KOPT-K1 (cell line): Measurements from ENCODE around the gene DOCK4.

Experiments
- H3K27ac ChIP-seq: fragments of 200-600 bp; sonication (generic); 2 replicates; pipeline ENCODE4 v1.5.1; 2016; ENCODE audit warnings: antibody characterized with exemption, mild to moderate bottlenecking, low read depth, low read length; ENCODE audit not compliant: poor library complexity, severe bottlenecking
- H3K36me3 ChIP-seq: fragments of 200-600 bp; sonication (generic); 2 replicates; pipeline ENCODE4 v1.5.1; 2017; ENCODE audit warnings: antibody characterized with exemption, mild to moderate bottlenecking, low read length, moderate library complexity; ENCODE audit not compliant: insufficient read depth
- H3K9me3 ChIP-seq: fragments of 200-600 bp; sonication (generic); 2 replicates; pipeline ENCODE4 v1.5.1; 2017; ENCODE audit warnings: antibody characterized with exemption, low read length, mild to moderate bottlenecking; ENCODE audit not compliant: insufficient read depth, poor library complexity, severe bottlenecking

DOCK4 gene

DNA sequence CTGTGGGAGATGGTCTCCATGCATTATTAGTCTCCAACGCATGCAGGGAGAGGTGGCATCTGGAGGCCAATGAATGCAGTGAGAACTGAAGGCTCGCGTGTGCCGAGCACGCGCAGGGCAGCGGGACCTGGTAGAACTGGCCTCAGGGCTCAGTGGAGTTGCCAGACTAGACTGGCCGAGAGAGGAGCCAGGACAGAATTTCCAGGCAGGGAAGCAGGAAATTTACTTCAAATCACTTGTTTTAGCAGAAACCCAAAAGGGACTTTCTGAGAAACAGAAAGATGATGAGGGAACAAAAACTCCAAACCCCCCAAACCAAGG lies 332.9 kb downstream of the DOCK4 start:
- no peak overlapping the region for H3K27ac ChIP-seq
- no peaks in the 10 kb centered on the region for H3K9me3 ChIP-seq
- H3K36me3 ChIP-seq, result no peaks in the 10 kb centered on the region

DNA sequence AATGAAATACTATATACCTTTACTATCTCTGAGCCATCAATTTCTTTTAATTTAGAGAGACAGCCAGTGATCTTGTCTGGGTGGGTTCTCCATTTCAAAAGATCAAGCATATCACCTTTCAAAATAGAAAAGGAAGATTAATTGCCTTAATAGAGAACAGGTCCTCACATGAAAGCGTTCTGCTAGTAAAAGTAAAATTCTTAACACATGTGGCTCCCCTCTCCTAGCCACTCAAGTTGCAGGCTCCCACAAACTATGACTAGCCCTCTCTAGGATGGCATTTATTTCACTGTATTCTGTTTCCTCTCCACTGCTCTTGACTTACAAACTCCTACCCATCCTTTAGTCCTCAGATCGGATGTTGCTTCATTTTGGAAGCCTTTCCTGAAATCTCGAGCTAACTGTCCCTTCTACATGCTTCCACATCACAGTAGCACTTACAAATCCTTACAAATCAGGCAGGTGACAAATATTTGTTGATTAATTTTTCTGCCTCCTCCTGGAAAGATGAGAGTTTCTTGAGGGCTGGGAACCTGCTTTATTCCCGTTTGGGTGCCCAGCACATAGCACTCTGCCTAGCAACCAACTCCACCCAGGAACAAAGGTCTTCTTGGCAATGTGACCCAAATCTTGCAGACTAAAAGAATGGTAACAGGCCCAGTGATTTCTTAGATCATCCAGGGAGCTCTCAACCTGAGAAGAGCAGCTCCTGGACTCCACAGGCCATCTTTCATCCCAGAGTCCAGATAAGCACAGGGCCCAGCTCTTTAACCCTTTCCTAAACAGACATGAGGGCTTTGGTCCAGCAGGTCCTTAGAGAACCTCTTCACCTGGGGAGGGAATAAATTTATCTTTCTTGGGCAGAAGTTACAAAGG lies 333.5 kb downstream of the DOCK4 start:
- no peaks in the 10 kb centered on the region for H3K36me3 ChIP-seq
- no peaks in the 10 kb centered on the region for H3K9me3 ChIP-seq
- no peak overlapping the region for H3K27ac ChIP-seq

DNA sequence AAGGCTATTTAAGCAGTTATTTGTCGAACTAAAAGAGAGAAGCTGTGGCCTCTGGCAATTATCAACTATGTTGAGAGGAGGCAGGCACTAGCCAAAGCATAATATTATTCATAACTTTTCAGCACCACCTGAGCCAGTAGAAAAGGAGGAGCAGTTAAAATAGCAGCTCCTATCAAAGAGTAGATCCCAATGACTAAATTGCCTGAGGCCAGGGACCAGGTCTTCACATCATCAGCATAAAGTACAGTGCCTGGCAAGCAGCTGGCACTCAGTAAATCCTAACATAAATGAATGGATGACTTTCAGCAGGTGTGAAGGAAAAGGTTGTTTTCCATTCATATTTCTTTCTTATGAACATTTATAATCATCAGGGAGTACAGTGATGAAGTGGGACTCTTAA lies 334.9 kb downstream of the DOCK4 start:
- Histone ChIP-seq H3K27ac (no peak overlapping the region), H3K36me3 (no peaks in the 10 kb centered on the region), H3K9me3 (no peaks in the 10 kb centered on the region)

DNA sequence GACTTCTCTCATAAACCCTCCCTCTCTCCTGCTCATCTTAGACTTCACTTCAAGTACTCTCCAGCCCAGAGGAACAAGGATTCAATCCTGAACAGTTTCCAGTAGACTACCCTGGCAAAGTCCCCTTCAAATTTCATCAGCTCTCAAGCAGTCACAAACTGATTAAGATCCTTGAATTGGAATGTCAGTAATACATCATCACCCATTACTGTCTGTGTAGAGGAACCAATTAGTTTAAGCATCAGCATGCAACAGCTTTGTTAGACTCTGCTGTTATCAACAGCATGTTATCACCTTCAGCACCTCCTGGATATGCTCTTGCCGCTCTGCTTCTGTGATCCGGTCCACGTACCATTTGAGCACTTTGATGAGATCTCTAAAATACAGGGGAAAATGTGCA lies 336.9 kb downstream of the DOCK4 start:
- Histone ChIP-seq H3K36me3 (no peaks in the 10 kb centered on the region), H3K27ac (no peak overlapping the region), H3K9me3 (no peaks in the 10 kb centered on the region)

DNA sequence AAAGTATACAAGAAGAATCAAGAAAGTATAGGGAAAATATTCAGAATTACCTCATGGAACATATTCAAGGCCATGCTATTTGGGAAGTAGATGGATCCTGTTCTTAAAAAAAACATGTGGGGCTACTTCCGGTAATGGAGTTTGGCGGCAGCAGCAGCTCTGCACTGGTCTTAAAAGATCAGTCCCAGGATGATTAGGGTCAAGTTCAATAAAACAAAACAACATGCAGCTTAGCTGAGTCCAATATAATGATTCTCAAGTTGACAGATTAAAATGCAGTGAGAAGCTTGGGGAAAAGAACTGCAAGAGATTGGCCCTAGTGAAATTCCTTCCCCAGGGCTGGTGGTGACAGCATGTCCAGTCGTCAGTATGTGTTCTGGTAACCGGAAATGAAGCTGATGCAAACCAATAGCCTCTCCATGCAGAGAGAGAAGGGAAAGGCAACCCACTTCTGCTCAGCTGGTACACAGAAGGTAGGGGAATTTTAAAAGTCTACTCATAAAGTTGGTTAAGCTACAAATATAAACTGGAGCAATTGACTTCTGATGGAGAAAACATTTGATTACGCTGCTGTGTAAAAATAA lies 338.8 kb downstream of the DOCK4 start:
- H3K36me3 ChIP-seq, result no peaks in the 10 kb centered on the region
- H3K9me3 ChIP-seq, result no peaks in the 10 kb centered on the region
- no peak overlapping the region for H3K27ac ChIP-seq

DNA sequence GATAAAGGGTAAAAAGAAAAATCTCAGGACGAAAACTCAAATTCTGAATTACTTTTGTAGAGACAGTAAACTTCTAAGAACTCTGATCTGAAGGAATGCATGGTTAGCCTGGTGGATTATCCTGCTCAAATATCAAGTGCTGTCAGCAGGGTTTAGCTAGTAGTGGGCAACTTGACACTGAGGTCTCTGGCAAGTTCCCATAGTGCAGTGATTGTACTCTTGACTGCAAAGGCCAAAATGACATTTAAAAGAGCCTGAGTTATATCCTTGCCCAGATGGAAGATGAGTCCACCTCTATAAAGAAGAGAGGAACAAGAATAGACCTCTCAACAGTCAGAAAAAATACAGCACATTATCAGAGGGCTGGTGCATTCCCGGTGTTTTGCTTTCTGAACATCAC lies 339.4 kb downstream of the DOCK4 start:
- H3K9me3 ChIP-seq, result no peaks in the 10 kb centered on the region
- H3K36me3 ChIP-seq, result no peaks in the 10 kb centered on the region
- no peak overlapping the region for H3K27ac ChIP-seq

DNA sequence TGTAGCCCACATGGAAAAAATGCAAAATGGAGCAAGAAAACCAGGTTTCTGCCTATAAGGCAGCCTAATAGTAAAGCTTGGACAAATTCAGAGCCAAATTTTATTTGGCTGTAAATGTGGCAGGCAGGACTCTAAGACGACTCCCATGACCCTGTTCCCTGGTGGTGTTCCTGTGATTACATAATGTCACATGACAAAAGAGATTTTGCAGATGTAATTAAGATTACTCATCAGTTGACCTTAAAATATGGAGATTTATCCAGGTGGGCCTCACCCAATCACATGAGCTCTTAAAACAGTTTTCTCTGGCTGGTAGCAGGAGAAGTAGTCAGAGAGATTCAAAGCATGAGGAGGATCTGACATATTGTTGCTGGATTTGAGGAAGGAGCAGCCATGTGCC lies 340.8 kb downstream of the DOCK4 start:
- Histone ChIP-seq H3K36me3 (no peaks in the 10 kb centered on the region), H3K9me3 (no peaks in the 10 kb centered on the region), H3K27ac (no peak overlapping the region)

DNA sequence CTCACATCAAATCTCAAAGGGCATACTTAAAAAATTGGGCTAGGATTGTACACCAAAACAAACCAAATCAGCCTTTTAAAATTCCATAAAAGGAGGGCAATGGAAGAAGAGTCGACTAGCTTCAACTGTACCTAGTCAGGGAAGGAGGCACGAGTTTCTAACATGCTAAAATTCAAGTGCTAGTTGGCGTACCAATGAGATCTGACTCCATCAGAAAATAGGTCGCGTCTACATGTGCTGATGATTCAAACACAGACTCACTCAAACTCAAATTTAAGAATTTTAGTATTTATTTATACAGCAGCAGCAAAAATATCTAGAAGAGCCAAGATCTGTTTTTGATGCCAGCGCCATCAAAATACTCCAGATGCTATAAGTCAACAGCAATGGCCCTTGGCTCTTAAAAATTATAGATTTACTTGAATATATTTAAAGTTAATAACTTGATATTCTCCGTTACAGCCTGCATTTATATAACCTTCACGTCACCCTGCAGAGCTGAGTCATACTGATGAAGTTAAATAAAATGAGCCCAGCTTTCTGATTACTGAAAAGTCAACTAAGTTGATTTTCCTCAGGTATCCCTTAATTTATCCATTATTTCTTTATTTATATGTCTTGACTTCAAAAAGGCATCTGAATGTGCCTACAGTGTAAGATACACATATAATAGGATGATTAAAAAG lies 341.8 kb downstream of the DOCK4 start:
- Histone ChIP-seq H3K36me3 (no peaks in the 10 kb centered on the region), H3K9me3 (no peaks in the 10 kb centered on the region)

DNA sequence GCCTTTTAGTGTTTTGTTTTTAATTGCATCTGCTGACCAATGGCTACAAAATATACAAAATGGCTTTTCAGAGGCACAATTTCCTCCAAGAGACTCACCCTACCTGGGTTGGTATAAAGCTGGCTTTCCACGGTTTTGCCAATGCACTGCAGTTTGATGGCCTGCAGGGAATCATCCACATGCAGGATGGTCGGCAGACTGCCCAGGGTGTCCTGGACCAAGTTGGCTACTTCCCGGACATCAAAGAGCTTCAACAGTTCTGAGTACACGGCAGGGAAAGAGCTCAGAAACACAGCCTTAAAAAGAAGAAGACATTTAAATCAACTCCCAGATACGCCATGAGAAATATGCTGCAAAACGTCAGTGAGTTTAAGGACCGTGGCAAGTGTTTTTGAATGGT lies 342.9 kb downstream of the DOCK4 start:
- H3K9me3 ChIP-seq, result no peaks in the 10 kb centered on the region
- H3K27ac ChIP-seq, result no peak overlapping the region
- no peaks in the 10 kb centered on the region for H3K36me3 ChIP-seq

More for the DNA sequence above, 341.8 kb downstream of the DOCK4 start:
- H3K27ac ChIP-seq, result no peak overlapping the region

DNA sequence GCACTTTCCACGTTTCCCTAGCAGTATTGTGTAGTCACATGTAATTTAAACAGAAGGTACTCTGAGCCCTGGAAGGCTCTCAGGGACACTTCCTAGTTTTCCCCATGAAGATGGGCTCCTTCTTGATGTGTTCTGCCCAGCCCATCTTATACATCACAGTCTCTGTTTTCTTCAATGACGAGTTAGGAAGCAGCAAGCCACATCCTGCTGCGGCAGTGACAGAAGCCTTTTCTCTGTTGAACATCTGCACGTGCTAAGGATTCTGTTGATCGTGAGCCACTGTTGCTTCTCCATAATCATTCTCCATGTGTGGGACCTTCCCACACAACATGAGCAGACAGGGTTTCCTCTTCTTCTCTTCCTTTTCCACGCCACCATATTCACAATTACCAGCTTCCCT lies 346.0 kb downstream of the DOCK4 start:
- Histone ChIP-seq H3K9me3 (no peaks in the 10 kb centered on the region), H3K36me3 (no peaks in the 10 kb centered on the region), H3K27ac (no peak overlapping the region)

DNA sequence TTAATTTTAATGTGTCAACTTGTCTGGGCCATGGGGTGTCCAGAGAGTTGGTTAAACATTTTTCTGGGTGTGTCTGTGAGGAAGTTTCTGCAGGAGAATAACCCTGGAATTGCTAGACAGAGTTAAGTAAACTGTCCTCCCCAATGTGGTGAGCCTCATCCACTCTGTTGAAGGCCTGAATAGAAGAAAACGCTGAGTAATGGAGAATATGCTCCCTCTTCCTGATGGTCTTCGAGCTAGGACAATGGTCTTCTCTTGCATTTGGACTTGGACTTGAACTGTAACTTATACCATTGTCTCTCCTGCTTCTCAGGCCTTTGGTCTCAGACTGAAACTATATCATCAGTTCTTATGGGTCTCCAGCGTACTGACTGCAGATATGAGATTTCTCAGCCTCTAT lies 347.9 kb downstream of the DOCK4 start:
- Histone ChIP-seq H3K27ac (no peak overlapping the region), H3K9me3 (no peaks in the 10 kb centered on the region), H3K36me3 (no peaks in the 10 kb centered on the region)

DNA sequence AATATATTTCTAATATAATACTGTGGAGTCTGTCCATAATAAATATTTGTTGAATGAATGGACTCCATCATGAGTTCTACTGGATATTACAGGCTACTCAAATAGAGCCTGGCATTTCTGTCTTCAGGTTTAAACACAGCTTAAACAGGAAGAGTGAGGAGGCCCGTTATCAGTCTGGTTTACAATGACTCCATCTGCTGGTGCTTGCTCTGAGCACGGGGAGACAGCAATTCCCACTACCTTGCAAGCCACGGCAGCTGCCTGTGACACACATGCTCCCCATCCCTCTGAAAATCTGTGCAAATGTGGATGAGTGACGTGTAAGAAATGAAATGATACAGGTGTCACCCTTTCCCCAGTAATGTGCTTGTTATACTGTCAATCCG lies 350.4 kb downstream of the DOCK4 start:
- H3K27ac ChIP-seq, result no peak overlapping the region

DNA sequence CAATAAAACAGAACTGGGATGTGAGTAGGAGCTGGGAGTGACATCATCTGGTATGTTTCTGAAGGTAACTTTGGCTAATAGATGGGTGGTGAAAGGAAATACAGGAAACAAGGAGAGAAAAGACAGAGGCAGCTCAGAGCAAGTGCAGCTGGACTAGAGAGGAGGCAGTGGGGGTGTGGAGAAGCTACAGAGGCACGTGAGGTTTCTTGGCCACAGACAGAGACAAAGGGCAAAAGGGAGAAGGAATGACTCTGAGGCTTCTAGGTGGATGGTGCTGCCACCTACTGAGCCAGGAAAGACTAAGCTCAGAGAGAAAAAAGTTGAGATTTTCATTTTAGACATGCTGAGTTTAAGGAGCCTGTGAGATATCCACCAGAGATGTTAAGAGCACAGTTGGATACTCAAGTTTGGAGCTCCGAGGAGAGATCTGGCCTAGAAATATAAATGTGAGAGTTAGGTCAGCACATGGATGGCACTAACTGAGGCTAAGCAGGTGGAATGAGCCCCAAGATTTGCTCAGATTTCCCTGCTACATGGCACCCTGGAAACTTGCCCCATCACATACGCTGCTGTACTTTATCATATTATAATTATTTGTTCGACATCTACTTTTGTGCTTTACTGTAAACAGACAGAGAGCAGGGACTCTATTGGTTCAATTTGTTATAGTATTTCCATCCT lies 350.9 kb downstream of the DOCK4 start:
- Histone ChIP-seq H3K27ac (no peak overlapping the region), H3K36me3 (no peaks in the 10 kb centered on the region), H3K9me3 (no peaks in the 10 kb centered on the region)

More for the DNA sequence above, 350.4 kb downstream of the DOCK4 start:
- Histone ChIP-seq H3K9me3 (no peaks in the 10 kb centered on the region), H3K36me3 (no peaks in the 10 kb centered on the region)

DNA sequence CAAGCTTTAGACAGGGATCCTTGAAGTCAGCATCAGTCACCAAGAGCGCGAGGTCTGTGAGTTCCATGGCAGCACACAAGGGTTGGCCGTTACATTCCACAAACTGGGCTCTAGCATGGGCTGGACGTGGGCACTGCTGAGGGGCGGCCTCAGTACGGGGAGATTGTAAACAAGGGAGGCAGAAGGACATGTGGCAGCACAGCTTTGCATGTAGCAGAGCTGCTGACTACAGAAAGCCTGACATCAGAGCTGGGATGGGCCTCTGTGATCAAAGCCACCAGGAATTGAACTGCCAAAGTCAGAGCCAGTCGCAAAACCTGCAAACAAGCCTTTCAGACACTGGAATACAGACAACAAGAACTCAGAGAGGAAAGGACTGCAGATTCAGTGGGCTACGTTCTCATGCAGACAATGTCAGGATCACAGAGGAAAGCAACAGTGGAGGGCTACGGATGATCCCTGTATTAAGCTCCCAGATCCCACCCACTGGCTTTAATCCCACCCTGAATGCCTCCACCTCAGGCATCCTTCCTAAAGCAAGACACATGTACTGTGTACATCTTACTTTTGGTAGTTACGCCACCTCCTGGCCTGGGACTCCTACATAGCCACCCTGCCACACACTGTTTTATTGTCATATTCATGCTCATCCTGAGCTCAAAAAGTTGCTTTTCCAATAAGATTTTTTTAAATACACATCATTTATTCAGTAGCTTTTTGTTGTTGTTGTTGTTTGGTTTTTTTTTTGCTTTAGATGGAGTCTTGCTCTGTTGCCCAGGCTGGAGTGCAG lies 352.8 kb downstream of the DOCK4 start:
- no peaks in the 10 kb centered on the region for H3K36me3 ChIP-seq
- H3K27ac ChIP-seq, result no peak overlapping the region
- no peaks in the 10 kb centered on the region for H3K9me3 ChIP-seq

DNA sequence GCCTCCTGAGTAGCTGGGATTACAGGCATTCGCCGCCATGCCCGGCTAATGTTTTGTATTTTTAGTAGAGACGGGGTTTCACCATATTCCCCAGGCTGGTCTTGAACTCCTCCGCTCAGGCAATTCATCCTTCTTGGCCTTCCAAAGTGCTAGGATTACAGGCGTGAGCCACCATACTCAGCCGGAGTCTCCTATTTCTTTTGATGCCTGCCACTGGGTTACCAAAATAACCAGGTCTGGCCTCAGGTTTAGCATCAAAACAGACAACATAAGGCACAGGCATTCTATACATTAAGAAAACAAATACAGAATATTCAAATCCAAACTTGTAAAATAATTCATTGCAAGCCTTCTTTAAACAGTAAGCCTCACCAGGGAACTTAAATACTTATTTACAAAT lies 354.1 kb downstream of the DOCK4 start:
- H3K27ac ChIP-seq, result no peak overlapping the region
- H3K9me3 ChIP-seq, result no peaks in the 10 kb centered on the region

More for the DNA sequence above, 354.1 kb downstream of the DOCK4 start:
- H3K36me3 ChIP-seq, result no peaks in the 10 kb centered on the region
